HG02938 (cell line): ENCODE data around the gene PDE4B.

Experiments
- ATAC-seq: cut with Tn5 transposase; IDR thresholded peaks from one replicate; pipeline ENCODE4 v1.9.1; 2021; ENCODE audit warnings: mild to moderate bottlenecking, moderate library complexity; ENCODE audit not compliant: unreplicated experiment

PDE4B gene

DNA sequence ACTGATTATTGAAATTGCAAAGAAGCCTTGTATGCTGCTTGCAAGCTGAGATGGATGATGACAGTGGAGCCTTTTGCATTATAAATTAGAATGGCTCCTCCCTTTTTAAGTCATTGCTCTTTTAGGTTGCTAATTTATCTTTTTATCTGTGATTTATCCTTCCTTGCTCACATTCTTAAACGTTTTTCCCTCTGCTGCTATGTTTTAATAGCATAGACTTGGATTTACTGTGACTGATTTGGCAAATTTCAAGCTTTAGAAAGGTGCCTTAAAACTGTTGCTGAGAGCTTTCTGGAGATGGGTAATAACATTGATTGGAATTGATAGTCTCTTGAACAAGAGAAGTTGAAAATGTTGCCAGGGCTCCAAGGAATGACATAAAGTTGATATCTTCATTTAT lies 427.8 kb downstream of the PDE4B start:
- ATAC-seq, result no peak

DNA sequence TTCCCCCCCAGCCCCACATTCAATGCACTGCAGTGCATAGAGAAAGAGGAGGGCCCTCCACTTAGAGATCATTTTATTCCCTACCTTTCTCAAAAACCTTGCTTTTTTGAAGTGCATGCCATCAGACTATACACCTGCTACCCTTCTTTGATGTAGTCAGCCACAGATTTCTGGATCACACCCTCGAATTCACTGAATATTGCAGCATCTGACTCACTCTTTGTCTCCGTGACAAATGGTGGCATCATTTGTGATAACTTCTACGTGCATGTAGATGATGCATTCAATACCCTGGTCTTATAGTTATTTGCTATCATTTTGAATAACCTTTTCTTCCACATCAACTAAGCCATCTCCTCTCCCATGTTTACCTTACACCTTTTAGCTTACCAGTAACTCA lies 431.0 kb downstream of the PDE4B start:
- no peak for ATAC-seq

DNA sequence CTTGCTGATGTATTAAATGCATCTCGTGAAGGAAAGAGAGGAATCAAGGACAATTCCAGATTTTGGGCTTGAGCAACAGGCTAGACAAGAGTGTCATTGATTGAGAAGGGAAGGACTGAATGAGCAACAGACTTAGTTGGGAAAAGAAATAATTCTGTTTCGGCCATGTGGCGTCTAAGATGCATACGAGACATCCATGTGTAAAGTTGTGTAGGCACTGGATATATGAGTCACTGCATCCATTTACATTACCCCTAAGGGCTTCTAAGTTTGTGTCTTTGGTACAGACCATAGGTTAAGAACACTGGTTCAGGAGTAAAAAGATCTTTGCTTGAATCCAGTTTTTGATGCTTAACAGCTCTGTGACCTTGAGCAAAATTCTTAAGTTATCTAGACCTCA lies 434.3 kb downstream of the PDE4B start:
- ATAC-seq, result no peak

DNA sequence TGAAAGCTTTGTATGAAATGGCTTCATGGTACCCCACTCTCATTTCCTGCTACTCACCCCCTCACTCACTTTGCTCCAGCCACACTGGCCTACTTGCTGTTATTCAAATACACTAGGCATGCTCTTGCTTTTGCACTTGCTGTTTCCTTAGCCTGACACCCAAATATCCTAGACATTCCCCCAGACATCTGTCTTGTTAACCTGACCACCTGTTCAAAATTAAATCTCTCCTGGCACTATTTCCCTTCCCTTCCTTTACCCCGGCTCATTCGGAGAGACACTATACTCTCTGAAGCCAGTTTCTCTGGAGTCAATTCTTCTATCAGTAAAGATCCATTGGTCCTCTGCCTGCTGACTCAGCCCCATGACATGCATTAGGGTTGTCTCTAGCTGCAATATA lies 435.3 kb downstream of the PDE4B start:
- no peak for ATAC-seq

DNA sequence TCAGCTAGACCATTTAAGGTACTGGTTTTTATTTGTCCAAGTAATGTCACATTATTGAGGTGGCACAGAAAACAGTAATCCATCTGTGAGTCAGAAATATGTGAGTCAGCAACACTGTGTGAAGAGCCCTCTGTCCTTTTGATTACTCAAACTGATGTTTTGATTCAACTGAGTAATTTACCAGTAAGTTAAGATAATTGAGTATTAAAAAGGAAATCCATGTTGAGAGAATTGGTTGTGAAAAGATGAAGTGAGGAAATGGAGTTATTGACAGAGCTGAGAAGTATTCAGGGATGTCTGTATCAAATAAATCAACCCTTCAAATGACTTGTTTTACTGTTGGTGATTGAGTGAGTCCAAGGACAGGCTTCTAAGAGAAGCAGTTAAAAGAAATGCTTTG lies 438.5 kb downstream of the PDE4B start:
- ATAC-seq, result no peak

DNA sequence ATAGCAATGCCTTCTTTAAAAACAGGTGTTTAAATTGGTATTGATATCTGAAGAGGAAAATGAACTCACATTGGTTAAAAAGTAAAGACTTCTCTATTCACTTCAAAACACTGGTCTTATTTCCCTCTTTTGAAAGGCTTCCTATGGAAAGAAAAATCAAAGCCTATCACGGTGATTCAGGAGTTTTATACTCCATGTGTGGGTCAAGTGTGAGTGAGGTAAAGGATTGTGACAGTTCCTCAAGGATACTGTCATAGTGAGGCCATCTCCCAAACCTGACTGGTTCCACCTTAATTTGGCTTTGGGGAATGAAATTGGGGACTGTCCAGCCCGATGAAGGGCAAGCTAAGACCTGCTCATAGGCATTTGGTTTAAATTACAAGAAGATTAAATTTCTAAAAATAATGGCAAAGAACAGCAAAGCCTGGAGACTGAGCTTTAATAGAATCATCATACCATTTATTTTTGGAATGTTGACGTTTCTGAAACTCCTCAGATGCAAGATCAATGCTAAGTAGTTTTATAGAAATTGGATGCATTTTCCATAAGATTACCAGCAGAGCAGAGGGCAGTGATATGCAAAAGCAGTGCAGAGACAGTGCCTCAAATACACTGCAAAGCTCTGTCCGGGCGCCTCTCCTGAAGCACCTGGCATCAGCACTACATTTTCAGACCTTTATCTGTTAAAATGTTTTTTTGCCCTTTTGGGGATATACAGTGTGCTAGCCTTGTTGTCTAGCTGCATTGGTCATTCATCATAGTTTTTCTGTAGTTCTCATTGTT lies 439.2 kb downstream of the PDE4B start:
- no peak for ATAC-seq

DNA sequence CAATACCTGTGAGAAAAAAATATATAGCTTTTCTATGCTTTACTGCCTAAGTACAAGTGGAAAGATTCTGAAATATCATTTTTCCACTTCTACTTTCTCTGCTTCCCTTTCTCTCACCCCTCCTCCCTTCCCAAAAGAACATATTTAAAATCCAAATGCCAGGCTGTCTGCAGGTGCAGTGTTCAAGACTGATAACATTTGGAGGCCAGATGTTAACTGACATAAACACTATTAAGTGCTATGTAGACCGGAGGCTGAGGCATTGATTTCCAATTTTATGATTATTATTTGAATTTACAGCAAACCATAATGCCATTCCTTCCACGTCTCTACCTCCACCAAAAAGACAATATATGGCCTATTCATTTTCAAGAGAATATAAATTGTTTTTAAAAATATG lies 444.3 kb downstream of the PDE4B start:
- no peak for ATAC-seq

DNA sequence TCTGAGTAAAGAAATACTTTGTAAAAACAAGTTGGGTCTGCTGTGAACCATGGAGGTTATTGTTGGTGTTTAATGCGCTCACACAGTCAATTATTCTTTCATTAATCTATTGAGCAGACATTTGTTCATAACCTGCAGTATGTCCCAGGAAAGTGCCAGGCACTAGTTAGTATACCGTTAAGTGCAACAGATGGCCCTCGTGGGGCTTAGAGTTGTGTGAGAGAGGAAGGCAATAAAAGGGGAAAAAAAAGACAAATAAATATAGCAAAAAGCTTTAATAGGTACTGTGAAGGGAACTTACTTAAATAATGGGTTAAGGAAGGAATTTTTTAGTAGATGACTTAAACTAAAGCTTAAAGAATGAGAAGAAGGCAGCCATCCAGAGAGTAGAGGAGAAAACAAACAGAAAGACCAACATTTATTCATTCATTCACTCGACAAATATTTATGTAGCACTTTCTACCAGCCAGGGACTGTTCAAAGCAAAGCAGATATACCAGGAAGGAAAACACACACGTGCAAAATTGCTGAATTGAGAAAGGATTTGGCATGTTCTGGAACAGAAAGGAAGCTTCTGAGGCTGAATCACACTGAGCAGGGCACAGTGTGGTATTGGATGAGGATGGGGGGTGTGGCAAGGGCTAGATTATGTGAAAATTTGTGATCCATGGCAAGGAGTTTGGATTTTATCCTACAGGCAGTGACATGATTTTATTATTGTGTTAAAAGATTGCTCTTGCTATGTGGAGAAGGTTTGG lies 445.2 kb downstream of the PDE4B start:
- ATAC-seq, result no peak

DNA sequence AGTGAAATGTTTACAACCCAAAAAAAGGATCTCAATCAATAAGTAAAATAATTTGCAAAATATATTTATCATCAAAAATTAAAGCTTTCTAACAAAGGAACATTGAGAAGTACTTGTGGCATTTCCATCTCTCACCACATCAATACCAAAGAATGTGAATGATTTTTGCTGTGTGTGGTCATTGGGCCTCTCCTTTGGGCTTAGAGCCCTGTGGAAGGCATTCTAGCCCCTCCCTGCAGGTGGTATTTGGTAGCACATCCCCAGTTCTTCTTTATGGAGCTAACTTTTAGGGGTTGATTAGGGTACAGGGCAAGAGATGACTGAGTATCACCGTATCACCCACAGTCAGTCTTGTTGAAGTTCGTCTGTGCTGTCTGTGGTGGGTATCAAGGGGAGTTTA lies 447.1 kb downstream of the PDE4B start:
- no peak for ATAC-seq

DNA sequence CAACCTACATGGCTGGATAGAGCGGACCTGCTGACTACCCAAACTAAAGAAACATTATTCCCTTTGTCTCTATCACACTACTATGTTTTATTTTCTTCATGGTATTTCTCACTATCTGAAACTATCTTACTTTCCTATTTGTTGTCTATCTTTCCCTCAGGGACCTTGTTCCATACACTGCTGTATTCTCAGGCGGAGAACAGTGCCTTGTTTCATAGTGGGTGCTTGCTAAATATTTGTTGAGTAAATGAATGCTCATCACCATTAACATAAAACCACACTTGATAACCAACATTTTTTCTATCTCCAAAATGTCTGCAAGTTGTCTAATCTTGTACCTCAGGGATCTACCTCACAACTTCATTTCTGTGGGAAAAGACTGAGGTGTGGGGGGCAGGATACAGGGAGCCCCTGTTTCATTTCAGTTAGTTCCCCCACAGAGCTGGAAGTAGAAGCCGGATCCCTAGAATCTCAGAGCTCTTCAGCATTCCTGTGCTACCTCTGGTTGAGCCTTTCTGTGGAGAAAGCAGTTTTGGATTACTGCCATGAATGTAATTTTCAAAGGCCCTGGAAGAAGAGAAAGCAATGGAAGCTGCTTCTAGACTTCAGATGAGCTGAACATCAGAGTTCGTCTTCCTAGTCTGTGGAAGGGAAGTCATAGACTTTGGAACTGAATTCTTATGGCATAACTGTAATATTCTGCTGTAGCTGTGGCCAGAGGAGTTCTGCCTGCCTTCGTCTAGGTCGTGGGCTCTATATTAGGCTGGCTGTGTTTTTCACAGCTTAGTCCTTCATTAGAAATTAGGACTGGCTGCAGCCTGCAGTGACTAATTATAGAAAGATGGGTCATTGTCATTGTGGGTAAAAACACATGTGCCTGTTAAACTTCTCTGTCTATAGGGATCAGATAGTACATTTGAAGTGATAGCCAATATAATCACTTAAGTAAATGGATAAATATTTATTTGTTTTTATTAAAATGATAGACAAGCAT lies 448.1 kb downstream of the PDE4B start:
- ATAC-seq, result no peak

DNA sequence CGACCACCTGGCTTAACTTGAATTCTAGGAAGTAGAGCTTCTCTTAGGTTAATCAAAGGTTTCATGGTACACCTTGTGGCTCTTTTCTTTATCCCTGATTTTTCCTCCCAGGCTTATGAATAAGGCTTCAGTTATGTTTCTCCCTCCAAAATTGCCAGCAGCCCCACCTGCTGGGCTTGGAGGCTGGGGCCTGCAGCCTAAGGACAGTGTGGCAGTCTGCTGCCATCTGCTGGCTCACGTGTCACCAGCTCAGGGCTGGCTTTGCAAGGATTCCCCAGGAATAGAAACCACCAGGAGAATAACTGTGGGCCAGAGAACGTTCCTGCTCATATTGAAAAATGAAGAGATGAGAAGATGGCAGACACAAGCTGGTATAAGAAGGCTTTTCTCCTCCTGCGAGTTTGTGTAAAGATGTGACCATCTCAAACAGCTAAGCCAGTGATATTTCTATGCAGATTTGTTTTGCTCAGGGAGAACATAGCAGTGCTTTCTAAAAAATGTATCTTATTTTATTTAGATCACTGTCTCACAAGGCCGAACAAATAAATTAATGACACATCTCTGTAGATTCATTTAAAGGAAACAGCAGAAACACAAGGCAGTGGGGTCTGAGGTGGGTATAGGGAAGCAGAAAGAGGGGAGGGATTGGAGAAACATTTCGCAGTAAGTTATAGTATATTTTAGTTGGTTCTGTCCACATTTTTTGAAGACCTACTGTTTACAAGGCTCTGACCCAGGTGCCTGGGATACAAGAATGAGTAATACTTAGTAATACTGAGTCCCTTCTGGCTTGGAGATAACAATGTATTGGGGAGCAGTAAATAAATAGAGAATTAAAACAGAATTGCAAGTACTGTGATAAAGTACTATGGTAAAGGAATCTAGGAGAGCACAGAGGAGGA lies 450.2 kb downstream of the PDE4B start:
- peak; percentile 68 for ATAC-seq

DNA sequence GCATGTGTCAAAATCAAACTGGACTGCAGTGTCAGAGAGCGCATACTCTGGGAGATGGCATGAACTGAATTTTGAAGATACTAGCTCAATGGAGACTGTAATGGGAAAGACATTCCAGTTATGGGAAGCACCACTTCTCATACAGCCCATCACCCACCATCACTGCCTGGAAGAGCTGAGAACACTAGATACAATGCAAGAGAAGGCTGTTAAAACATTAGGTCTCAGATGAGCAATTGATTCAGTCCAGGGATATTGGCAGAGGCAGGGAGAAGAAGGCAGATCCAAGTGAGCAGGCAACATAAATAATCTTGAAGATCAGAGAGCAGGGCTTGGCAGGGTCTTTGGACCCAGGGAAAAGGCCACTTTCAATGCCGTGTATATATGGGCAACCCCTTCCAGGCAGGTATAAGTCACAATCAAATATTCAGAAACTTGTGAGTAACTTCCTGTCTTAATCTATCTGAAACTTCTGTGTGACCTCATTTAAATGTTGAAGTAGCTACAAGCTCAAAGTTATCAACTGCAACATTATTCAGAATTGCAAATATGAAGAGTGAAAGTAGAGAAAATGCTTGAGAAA lies 450.9 kb downstream of the PDE4B start:
- ATAC-seq, result peak; percentile 46

DNA sequence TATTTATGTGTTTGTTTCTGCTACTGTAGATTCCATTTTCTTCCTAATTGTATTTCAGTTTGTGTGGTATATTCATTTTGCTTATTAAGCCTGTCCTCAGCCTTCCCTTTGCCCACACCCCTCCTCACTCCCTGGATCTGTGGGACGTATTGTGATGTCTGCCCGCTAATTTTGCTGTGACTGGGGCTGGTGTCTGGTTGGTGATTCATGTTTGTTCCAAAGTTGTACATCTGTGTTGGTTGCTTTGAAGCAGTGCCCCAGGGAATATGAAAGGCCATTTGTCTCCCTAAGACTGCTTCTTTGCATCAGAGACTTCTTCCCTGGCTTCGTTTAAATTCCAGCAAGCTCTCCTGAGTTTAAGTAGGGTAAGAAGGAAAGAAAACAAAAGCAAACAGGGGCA lies 451.7 kb downstream of the PDE4B start:
- no peak for ATAC-seq

DNA sequence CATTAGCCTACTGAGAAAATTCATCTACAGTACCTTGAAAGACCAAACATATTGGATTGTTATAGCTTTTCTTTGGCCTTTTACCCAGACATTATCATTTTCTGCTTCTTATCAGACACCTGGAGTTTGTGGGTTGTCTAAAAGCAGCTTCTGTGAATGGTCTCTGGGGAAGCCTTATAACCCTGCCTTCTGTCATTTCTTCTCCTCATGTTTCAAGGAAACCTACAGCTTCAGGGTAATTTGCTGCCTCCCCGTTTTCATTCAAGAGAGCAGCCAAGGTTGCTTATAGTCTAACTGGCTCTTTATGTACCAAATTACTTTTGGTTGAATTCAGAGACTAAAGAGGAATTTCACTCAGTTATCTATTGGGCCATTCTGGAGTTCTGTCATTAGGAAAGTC lies 453.0 kb downstream of the PDE4B start:
- ATAC-seq, result no peak

DNA sequence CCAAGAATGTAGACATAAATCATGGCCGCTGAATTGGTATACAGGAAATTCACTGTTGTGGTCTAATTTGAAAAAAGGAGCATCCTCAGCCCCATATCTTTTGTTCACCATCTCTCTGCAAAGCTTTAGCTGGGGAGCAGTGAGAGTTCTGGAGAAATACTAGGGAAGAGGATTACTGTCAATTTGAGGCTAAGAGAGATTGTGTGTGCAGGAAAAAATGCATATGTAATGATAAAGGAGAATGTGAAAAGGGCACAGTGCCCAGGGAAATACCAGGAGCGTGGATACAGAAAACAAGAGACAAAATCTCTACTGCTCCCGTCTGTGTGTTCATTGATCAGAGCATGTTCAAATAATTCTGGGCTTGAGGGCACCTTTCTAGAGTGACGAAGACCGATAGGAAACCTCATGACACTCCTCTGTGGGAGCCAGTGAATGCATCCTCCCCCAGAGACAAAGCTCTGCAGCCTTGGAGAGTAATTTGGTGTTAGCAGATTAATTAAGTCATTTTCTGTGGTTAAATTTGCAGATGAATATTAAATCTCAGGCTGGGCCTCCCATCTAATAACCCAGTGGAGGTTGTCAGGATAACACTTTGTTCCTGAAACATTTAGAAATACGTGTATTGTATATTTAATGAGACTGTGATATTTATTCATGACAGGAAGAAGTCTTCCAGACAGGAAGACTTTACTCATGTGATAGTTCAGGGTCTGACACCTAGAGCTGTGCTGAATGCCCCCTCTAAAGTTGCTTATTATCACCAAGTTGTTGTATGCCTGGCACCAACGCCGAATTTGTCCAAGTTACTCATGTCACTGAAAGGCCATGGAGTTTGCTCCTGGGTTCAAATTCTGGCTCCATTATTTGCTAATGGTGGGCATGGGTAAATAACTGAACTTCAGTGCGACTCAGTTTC lies 453.9 kb downstream of the PDE4B start:
- no peak for ATAC-seq

DNA sequence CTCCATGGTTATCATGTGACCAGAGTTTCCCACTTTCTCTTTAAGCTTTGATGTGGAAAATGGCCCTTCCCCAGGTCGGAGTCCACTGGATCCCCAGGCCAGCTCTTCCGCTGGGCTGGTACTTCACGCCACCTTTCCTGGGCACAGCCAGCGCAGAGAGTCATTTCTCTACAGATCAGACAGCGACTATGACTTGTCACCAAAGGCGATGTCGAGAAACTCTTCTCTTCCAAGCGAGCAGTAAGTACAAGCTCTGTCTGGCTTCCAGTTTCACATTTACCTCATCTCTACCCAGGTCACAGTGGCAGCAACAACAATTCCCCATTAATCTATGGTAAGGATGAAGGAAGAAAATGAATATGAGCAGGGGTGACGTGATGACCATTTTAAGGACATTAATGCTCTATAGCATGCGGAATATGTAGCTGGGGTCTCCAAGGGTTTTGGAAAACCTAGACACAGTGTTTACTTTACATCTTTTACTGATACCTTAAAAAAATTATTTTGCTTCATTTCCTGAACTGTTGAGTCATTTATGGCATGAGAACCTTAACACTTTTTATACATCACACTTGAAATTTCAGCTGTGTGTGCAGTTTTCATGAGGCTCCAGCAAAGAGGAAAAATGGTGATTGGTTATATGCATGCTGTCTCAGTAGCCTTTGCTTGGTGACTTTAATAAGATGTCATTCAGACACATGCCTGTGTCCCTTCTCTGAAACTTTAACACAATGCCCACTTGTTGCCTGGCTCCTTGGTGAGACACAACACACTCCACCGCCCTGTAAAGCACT lies 454.9 kb downstream of the PDE4B start:
- no peak for ATAC-seq

DNA sequence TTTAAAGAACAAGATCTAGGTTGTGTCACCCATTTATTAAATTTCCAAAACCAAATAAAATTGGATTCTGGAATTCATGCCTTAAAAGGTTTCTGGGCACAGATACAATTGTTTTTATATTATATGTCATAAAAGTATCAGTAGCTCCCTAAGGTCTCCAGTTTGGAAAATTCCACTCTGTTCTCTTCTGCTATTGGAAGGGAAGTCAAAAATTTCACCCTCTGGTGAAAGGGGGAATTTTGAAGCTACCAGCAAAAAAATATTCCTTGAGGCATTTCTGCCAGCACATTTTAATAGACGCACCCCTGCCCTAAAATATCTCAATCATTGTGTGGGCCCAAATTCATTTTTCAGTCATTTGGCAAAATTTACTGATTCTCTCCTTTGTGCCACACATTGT lies 455.6 kb downstream of the PDE4B start:
- ATAC-seq, result no peak

DNA sequence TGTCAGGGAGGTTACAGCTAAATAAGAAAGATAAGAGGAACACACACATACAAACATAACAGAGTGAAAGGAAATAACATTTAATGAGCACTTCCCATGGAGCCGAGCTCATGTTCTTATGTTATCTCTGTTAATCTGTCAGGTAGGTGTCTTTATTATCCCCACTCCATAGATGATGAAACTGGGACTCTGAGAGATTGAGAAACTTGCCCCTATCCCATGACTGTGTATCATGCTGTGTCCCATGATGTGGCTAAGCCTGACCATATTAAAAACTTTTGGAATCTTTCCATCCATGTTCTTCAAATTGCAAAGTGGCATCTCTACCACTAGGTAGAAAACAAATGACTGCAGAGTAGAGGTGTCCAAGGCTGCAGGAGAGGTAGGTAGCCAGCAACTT lies 456.1 kb downstream of the PDE4B start:
- ATAC-seq, result no peak
